HT1080 (cell line): ENCODE data around the gene LHX3. TPM values are rescaled to one million over a fixed set of nuclear protein-coding genes. Genes with fewer than 3 reads are reported as not detected.
"Not testable (repeated sequence)": the region's sequence is repeated elsewhere in the genome, so short reads cannot be mapped to it uniquely, and the experiment has no call there.

Source experiments
- DNase-seq: peaks from one replicate; pipeline ENCODE4 v3.0.0-alpha.2; 2015; ENCODE audit warnings: low read depth
- total RNA-seq: library from RNA; depleted of rRNA; stranded (reverse); fragments of >200 nt; shearing (Covaris generic); gene quantifications from 2 replicates; pipeline ENCODE4 v1.2.3, GENCODE V29; 2014; rRNA removed

LHX3 gene
- total RNA-seq, 1 experiment from 2014 or later, result not detected

DNA sequence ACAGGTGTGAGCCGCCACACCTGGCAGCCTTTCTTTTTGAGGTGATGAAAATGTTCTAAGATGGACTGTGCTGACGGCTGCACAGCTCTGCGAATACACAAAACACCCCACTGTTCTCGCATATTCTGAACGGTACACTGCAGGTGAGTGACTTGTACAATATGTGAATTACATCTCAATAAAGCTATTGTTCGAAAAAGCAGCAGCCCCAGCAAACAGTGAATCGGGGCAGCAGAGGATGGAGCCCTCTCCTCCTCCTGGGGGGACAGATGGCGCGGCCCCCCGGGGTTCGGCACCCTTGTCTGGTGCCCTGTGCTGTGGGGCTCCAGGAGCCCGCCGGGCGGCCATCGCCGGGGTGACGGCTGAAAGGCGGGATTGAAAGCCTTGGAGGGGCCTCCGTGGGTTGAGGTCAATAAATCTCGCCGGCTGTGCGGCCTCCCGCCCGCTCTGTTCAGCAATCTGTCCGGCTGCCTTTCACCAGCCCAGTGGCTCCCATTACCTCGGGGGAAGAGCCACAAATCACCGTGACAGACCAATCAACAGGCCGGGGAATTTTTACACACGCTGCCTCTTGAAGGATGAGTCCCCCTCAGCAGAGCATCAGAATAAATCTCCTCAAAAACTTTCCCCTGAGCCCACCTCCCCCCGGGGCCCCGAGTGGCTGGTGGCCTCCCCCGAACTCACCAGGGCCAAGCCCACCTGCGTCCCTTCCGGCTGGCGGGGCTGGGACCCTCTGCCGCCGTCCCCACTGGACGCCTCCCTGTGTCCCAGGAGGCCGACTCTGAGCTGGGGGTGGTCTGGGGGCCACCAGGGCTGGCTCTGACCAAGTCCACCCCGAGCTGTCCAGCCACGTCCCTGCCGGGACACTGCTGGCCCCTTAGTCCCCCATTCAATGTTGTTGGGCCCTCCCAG is 48.5 kb downstream of the LHX3 start:
- no peak for DNase-seq

DNA sequence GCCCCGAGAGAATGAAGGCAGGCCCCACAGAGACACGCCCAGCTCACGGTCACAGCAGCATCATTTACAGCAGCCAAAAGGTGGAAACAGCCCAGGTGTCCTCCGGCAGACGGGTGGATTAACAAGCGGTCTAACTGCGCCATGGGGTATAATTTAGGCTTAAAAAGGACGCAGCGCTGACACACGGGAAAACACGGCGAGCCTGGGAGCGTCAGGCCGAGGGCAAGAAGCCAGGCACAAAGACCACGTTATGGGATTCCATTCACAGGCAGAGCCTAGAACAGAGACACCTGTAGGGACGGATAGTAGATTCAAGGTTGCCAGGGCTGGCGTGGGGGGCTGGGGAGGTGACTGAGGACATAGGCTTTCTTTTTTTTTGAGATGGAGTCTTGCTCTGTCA is 49.4 kb downstream of the LHX3 start:
- no peak for DNase-seq

DNA sequence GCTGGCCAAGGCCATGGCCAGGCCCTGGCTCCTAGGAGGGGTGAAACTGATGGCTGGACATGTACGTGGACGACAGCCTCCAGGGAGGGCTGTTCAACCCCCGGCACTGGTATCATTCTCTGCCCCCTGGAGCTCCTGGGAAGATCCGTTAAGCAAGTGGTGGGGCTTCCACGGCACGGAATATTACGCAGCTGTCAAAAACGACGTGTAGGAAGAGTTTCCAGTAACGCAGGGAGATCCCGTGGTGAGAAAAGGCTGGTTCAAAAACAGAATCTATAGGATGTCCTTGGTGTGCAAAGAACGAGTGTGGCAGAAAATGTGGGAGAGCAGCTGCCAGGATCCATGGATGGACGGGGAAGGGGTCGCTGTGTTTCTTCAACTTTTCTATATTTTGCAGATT is 50.0 kb downstream of the LHX3 start:
- no peak for DNase-seq

DNA sequence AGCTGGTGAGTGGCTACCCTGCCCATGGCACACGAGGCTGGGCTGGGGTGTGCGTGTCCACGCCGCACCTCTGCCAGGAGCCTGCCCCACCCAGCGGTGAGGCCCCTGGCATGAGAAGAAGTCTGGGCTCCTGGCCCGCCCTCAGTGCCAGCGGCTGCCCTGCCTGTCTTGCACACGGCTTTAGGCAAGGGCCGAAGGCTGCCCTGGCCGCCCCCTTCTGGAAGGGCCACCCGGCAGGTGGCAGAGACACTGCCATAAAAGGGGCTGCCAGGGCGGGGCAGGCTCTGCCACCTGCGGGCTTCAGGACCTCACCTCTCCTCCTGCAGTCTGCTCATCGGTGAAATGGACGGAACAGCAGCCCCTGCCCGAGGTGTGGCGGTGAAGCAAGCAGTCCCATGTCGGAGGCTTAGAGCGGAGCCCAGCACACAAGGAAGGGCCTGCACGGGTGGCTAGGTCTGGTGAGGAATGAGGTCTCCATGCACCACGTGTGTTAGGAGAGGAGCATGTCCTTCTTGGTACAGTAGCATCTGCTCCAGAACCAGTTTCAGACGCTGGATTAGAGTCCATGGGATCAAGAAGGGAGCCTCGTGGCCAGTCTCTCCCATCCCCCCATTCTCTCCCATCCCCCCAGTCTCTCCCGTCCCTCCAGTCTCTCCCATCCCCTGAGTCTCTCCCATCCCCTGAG is 51.4 kb downstream of the LHX3 start:
- no peak for DNase-seq

DNA sequence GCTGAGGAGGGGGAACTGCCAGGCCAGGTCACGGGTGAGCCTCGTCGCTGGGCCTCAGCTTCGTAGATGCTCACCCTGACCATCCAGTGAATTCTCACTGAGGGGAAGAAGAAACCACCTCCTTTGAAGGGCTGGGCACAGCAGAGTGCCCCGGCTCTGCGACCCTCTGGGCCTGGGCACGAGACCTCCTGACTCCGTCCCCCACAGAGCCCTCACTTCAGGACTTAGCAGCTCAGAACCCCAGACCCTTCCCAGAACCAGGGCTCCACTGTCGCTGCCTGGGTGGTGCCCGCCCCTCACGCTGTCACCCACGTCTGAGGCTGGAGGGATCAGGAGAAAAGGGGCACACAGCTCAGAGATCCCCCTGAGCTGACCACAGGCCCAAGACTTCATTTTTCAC is 52.0 kb downstream of the LHX3 start:
- DNase-seq, result no peak

DNA sequence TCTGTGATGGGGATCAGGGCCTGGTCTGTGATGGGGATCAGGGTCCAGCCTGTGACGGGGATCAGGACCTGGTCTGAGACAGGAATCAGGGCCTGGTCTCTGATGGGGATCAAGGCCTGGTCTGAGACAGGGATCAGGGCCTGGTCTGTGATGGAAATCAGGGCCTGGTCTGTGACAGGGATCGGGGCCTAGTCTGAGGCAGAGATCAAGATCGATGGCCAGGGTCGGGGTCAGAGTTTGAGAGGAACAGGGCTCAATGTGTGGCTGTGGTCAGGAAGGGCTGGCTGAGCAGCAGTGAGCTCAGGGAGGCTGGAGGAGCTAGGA is 52.4 kb downstream of the LHX3 start:
- no peak for DNase-seq

DNA sequence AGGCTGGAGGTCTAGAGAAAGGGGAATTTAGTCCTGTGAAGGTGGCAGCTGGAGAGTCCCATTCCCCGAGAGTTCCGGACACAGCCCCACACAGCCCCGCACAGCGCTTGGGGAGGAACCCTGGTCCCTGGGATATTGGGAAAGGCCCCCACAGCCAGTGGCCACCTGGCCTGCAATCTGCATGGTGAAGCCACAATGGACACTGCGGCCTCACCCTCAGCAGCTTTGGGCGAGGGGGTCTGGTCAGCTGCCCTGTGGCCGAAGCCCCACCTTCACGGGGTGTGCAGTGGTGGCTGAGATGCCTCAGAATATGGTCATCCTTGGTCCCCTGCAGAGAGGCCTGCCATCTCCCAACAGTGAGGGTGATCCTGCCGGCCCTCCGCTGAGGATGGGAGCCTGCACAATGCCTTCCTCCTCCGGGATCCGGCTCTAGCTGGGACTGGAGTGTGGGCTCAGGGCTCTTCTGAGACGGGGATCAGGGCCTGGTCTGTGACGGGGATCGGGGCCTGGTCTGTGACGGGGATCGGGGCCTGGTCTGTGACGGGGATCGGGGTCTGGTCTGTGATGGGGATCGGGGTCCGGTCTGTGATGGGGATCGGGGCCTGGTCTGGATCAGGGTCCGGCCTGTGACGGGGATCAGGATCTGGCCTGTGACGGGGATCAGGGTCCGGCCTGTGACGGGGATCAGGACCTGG is 52.9 kb downstream of the LHX3 start:
- no peak for DNase-seq

DNA sequence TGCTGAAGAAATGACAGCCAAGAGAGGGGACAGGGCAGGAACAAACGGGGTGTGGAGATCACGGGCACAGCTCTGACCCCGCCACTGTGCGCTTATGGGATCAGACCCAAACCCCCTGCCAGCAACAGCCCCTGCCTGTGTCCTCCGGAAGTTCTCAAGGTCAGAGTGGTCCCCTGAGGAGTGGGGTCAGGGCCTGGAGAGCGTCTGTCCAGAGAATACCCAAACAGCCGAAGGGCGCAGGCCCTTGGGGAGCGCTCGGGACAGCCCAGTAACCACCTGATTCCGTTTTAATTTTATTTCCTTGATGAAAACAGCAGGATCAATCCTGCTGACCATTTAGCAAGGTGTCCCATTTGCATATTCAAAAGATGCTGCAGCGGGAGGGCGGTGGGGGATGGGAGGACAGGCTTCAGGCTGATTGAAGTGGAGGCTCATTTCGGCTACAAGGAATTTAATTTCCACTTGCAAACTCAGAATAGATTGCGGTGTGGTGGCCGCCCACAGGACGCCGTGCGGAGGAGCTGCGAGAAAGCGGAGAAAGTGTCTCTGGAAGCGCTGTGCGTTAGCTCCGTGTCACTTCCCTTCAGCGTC is 53.6 kb downstream of the LHX3 start:
- no peak for DNase-seq

DNA sequence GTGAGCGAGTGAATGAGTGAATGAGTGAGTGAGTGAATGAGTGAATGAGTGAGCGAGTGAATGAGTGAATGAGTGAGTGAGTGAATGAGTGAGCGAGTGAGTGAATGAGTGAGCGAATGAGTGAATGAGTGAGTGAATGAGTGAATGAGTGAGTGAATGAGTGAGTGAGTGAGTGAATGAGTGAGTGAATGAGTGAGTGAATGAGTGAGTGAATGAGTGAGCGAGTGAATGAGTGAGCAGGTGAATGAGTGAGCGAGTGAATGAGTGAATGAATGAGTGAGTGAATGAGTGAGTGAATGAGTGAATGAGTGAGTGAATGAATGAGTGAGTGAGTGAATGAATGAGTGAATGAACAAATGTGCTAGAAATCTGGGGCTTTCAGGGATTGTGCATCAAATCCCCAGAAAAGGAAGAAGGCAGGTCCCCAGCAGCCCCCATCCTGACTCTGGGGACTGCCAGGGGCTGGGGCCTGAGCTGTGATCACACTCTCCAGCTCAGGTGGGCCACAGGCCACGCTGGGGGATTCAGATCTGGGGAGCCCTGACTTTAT is 54.2 kb downstream of the LHX3 start:
- DNase-seq, result not testable (repeated sequence)

DNA sequence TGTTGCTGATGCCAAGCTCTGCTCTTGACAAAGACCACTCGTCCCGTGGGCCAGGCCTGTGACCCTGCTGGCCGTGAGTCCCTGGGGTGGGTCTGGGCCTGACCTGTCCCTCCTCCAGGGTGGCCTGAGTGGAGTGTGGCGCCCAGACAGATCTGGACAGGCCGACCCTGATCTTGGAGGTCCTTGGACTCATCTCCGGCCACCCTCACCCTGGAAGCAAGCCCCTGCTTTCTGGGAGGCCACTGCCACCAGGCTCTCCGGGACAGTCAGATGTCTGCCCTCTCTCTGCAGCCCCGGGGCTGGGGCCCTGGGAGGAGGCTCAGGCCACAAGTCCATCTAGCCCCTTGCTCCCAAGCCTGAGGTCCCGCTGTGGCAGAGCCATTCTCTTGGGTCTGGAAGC is 55.1 kb downstream of the LHX3 start:
- DNase-seq, result no peak

DNA sequence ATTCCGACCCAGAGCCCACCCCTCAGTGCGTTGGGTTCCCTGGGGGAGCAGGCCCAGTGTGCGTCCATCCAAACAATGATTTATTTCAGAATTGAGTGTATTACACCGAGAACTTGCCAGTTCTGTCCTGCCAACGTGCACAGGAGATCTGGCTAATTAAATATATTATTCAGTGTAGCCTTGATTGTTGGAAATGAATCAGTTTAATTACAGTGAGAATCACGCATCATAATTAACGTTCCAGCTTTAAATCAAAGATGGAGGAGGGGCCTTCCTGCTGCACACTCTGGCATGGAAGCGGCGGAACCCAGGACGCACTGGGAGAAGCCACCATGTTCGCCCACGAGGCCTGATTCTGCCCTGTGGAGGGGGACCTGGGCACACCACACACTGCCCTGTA is 55.6 kb downstream of the LHX3 start:
- no peak for DNase-seq

DNA sequence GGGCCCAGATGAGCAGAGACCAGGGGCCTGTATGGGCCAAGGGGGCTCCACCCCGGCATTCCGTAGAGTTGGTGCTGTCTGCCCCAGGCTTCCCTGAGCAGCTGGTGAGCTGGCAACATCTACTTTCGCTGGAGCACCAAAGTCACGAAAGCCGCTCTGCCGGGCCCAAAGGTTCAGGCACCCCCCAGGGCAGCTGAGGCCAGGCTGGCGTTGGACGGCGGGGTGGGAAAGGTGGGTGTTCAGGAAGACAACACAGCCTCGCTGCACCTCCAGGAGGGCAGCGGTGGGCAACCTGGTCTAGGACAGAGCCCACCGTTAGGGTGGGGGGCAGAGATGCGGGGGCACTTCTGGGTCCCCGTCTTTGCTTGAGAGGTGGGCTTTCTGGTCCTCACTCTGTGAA is 56.2 kb downstream of the LHX3 start:
- no peak for DNase-seq

DNA sequence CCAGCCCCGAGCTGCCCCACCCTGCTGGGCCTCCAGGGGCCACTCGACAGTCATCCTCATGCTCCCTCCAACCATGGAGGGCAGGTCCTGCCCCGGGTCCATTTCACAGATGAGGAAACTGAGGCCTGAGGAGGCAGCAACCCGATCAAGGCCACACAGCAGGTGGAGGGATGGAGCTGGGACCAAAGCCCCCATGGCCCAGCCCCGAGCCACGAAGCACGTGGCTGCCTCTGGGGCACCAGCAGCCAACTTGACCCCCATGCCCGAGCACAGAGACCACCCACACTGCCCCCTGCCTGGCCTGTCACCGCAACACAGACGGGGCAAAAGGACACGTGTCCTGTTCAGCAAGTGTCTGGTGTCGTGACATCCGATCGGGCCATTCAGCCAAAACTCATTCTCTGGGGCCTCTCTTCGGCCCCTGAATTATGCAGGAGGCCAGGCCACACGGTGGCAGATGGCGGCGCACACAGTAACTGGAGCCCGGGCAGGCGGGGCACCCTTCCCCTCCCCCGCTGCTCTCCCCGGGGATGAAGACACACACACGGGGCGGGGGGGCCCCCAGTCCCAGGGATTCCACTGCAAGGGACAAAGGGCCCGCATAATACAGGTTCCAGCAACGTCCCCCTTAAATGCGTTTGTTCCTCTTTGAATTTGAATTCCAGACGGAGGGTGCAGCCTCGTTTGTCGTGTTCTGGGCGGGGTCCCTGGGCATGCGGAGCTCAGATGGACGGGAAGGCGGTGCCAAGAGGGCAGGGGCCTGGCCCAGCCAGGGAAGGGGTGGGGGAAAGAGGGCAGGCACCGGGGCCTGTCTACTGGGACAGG is 56.8 kb downstream of the LHX3 start:
- no peak for DNase-seq

DNA sequence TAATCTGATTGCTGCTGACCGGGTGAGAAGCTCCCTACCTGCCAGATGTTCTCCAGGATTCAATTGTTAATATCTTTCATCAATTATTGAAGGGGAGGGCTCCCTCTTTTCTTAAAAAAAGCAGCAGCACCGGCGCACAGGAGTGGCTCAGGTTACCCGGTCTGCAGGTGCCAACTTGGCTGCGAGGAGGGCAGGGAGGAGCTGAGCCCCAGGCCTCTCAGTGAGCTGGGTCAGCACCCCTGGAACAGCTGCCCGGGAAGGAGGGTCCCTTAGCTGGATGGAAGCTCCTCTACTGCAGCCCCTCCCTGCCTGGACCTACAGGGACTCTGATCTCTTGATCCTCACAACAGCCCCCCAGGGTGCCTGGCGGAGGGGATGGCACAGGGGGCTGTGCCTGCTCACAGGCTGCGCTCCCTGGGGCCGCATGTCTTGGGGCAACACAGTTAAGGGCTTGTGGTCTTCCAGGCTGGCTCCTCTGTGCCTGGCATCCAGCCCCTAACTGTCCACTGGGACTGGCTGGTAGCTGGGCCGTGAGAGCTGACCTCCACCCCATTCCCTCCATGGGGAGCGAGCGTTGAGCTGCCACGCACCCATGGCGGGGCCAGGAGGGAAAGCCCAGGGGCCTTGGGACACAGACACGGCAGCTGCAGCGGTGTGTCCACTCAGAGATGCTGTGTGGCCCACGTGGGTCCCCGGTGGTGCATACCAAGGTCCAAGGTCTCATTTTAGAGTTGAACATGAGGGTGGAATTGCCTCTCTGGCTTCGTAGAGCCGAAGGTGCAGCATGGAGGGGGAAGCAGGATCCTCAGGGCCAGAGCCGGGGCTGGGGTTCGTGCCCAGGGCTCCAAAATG is 57.7 kb downstream of the LHX3 start:
- DNase-seq, result no peak

Other genes with a start within 250 kb of the LHX3 start
- gene UBAC1, start 243.8 kb downstream of the LHX3 start, total RNA-seq, result 115 and 127 TPM in 2 replicates
- 24.2 and 28.3 TPM in 2 replicates for gene NACC2, start 109.8 kb downstream of the LHX3 start, total RNA-seq
- 47.1 and 63.7 TPM in 2 replicates for gene TMEM250, start 86.3 kb downstream of the LHX3 start, total RNA-seq
- gene QSOX2, start 40.7 kb upstream of the LHX3 start, total RNA-seq, result 20.1 and 21.7 TPM in 2 replicates
- under 0.01 and 0.02 TPM in 2 replicates for gene CCDC187, start 99.0 kb upstream of the LHX3 start, total RNA-seq
- 19.0 and 23.1 TPM in 2 replicates for gene GPSM1, start 122.4 kb upstream of the LHX3 start, total RNA-seq
- gene DNLZ, start 158.6 kb upstream of the LHX3 start, total RNA-seq, result 36.6 and 44.0 TPM in 2 replicates
- 0.43 and 0.66 TPM in 2 replicates for gene CARD9, start 168.5 kb upstream of the LHX3 start, total RNA-seq
- gene SNAPC4, start 195.0 kb upstream of the LHX3 start, total RNA-seq, result 13.5 and 15.3 TPM in 2 replicates
- gene ENTR1, start 205.5 kb upstream of the LHX3 start, total RNA-seq, result 114 and 125 TPM in 2 replicates
- gene PMPCA, start 205.5 kb upstream of the LHX3 start, total RNA-seq, result 88.6 and 104 TPM in 2 replicates
- gene INPP5E, start 234.7 kb upstream of the LHX3 start, total RNA-seq, result 12.1 and 16.6 TPM in 2 replicates